BE2C (cell line): ENCODE results near the gene MARK3.

Experiments
- DNase-seq: peaks from one replicate; pipeline ENCODE4 v3.0.0-alpha.2; 2020
- H3K27me3 ChIP-seq: fragments of 250-450 bp; sonication (Bioruptor Pico); 2 replicates; pipeline ENCODE4 v1.5.1; 2020; ENCODE audit warnings: mild to moderate bottlenecking
- H3K36me3 ChIP-seq: fragments of 250-450 bp; sonication (Bioruptor Pico); 2 replicates; pipeline ENCODE4 v1.5.1; 2020; ENCODE audit warnings: mild to moderate bottlenecking
- H3K4me1 ChIP-seq: fragments of 250-450 bp; sonication (Bioruptor Pico); 2 replicates; pipeline ENCODE4 v1.5.1; 2020
- H3K4me3 ChIP-seq: 2 replicates; pipeline ENCODE4 v1.5.1; 2011; ENCODE audit warnings: low read depth, low read length
- H3K9me3 ChIP-seq: fragments of 250-450 bp; sonication (Bioruptor Pico); 2 replicates; pipeline ENCODE4 v1.5.1; 2020
- TF ChIP-seq, protein P1 (sequence below): IDR thresholded peaks from 2 replicates; pipeline ENCODE4 v1.5.1; 2012; ENCODE audit warnings: mild to moderate bottlenecking, low read depth, low read length

The MARK3 gene

DNA sequence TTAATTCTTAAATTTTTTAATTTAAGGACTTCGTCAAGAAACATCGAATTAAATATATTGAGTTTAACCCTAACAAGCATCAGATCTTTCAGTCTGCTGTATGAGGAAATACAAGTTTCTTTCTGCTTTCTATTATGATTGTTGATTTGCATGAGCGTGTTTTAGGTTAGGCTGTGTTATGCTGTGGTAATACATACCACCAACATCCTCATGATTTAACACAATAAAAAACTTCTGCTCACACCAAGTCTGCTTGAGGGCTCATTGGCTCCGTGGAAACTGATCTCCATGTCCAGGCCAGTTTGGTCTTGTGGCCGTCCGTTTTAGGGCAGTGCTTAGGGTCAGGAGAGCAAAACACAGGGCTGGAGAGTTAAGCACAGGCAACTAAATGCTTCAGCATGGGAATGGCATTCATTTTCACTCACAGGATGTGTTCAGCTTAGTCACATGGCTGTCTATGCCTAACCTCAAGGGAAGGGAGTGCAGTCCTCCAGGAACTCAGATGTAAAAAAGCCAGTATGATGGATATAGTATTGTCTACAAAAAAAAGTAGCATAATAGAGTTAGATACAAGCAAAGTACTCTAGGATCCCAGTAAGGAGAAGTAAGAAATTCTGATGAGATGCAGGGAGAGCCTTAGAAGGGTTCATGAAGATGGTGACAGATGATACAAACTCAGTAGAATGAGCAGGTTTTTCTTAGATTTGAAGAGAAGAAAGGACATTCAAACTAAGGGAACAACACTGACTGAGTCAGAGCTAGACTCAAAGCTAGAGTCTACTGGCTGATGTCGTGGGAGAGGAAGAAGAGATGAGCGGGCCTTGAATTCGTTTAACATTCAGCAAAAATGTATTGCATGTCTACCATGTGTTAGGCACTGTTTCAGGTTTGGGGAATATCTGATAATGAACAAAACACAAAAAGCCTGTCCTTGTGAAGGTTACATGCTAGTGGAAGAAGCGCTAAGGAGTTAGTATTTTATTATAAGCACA lies 16.3 kb downstream of the MARK3 start:
- Histone ChIP-seq H3K27me3 (no peaks in the 10 kb centered on the region), H3K36me3 (peaks cover 10% of the 10 kb centered on the region), H3K4me3 (no peak overlapping the region), H3K9me3 (no peaks in the 10 kb centered on the region), H3K4me1 (peaks cover 4% of the 10 kb centered on the region; the same call in 1 of the 2 replicates)
- TF ChIP-seq, protein P1, sequence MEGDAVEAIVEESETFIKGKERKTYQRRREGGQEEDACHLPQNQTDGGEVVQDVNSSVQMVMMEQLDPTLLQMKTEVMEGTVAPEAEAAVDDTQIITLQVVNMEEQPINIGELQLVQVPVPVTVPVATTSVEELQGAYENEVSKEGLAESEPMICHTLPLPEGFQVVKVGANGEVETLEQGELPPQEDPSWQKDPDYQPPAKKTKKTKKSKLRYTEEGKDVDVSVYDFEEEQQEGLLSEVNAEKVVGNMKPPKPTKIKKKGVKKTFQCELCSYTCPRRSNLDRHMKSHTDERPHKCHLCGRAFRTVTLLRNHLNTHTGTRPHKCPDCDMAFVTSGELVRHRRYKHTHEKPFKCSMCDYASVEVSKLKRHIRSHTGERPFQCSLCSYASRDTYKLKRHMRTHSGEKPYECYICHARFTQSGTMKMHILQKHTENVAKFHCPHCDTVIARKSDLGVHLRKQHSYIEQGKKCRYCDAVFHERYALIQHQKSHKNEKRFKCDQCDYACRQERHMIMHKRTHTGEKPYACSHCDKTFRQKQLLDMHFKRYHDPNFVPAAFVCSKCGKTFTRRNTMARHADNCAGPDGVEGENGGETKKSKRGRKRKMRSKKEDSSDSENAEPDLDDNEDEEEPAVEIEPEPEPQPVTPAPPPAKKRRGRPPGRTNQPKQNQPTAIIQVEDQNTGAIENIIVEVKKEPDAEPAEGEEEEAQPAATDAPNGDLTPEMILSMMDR = no peak
- DNase-seq = no peak

DNA sequence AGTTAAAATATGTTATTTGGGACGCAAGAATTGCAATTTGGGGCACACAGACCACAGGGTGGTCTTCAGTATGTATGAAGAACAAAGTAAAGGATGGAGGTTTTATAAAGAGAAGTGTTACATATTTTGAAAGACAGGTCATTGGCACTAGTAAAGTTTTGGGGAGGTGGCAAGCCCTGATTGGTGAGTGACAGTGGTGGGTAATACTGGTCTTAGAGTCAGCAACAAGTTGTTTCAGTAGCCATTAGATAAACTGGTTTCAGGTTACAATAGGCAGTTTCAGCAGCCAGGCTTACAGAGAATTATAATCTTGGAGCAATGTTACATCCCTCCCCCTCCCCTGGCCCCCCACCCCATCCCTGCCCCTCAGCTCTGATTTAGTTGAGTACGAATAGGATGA lies 17.5 kb downstream of the MARK3 start:
- Histone ChIP-seq H3K4me3 (no peak overlapping the region), H3K36me3 (peaks cover 16% of the 10 kb centered on the region), H3K9me3 (no peaks in the 10 kb centered on the region), H3K27me3 (no peaks in the 10 kb centered on the region), H3K4me1 (peaks cover 4% of the 10 kb centered on the region; the same call in 1 of the 2 replicates)
- no peak for DNase-seq
- TF ChIP-seq, protein P1 = no peak

DNA sequence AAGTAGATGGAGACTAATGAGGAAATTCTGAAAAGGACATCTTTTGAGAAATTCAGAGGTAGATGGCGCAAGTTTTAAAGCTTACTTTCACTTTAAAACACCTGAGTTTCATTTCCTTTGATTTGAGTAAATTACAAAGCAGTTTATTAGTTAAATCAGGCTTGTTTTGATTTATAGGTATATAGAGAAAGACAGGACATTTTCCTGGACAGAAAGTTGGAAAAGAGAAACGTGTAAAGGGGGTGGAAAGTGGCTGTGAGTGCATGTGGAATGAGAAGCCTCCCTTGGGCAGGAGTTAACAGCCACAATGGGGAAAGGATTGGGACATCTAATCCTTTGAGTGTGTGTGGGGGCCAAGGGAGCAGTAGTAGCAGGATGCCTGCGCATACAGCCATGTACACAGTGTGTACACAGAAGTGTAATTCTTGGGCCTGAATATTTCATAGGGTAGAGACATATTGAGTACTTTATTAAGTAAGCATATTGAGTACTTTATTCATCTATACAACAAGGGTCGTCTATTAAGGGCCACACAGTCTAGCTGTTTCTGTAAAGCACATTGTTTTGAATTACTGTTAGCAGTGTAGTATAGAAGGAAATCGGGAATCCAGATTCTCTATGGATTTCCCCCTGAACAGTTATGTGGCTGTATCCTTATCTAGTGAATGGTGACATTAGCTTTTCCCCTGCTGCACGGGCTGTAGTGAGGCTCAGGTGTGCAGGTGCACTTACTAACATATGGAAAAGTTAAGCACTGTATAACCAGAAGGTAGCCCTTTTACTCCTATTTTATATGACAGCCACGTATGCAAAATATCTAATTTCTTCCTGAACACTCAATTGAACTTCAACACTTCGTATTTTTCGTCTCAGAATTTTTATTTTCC lies 19.1 kb downstream of the MARK3 start:
- H3K4me3 ChIP-seq = no peak overlapping the region
- H3K4me1 ChIP-seq = peaks cover 4% of the 10 kb centered on the region; the same call in 1 of the 2 replicates
- no peaks in the 10 kb centered on the region for H3K27me3 ChIP-seq
- TF ChIP-seq, protein P1 = no peak
- H3K9me3 ChIP-seq = no peaks in the 10 kb centered on the region
- DNase-seq = no peak
- peaks cover 28% of the 10 kb centered on the region for H3K36me3 ChIP-seq

DNA sequence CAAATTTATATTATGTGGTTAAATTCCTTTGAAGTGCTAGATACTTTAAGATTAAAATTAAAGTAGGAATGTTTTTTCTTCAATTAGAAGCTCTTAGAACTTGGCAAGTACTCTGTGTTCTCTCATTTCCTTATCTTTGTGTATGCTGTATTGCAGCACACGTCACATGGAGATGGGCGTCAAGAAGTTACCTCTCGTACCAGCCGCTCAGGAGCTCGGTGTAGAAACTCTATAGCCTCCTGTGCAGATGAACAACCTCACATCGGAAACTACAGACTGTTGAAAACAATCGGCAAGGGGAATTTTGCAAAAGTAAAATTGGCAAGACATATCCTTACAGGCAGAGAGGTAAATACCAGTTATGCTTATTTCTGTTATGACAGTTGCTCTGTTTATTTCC lies 19.7 kb downstream of the MARK3 start:
- H3K4me1 ChIP-seq = peaks cover 4% of the 10 kb centered on the region; the same call in 1 of the 2 replicates
- no peak for DNase-seq
- H3K27me3 ChIP-seq = no peaks in the 10 kb centered on the region
- TF ChIP-seq, protein P1 = no peak
- no peaks in the 10 kb centered on the region for H3K9me3 ChIP-seq
- no peak overlapping the region for H3K4me3 ChIP-seq
- peaks cover 28% of the 10 kb centered on the region for H3K36me3 ChIP-seq

DNA sequence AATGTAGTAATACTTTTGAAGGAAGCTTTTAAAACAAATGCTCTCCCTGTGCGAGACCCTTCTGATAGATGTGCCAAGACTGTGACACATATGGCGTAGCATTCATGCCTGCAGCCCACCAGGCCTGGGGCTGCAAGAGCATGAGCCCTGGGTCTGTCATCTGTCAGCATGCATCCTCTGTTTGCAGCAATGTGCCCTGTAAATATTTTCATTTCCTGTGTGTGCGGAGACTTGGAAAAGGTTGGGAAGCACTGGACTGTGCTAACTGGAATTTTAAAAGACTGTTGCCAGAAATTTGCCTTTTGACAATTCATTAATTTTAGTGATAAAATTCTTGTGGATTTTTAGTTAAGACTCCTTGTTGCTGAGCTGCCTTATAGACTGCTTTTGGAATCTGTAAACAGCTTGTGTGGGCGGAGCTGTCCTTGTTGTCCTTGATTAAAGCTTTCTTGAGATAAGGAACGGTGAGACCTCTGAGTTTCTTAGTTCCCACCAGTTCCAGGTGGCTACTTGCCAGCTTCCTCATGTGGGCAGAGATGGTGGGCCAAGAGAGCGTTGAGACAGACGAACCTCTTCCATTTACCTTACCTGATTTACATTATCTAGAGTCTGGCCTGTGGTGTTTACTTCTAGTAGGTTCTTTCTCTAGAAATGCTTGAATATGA lies 23.4 kb downstream of the MARK3 start:
- H3K4me3 ChIP-seq = no peak overlapping the region
- H3K4me1 ChIP-seq = no peaks in the 10 kb centered on the region
- no peaks in the 10 kb centered on the region for H3K9me3 ChIP-seq
- no peaks in the 10 kb centered on the region for H3K27me3 ChIP-seq
- no peak for DNase-seq
- TF ChIP-seq, protein P1 = no peak
- peaks cover 45% of the 10 kb centered on the region for H3K36me3 ChIP-seq
